MG63 (cell line): ENCODE results near the gene HNRNPF. TPM values are rescaled to one million over a fixed set of nuclear protein-coding genes. Genes with fewer than 3 reads are reported as not detected.

Source experiments
- total RNA-seq: library from RNA; depleted of rRNA; stranded (reverse); fragments of >200 nt; shearing (Covaris generic); gene quantifications from 2 replicates; pipeline ENCODE4 v1.2.3, GENCODE V29; 2014; ENCODE audit warnings: low replicate concordance; rRNA removed

The HNRNPF gene
- total RNA-seq, 1 experiment from 2014 or later = 286 TPM

Other genes with a start within 250 kb of the HNRNPF start
- gene RASGEF1A, start 142.1 kb downstream of the HNRNPF start, total RNA-seq = 0.30 TPM in 1 of 2 replicates, not detected in the other
- not detected in 2 replicates for gene FXYD4, start 37.5 kb downstream of the HNRNPF start, total RNA-seq
- 1.3 and 5.4 TPM in 2 replicates for gene ZNF487, start 27.9 kb upstream of the HNRNPF start, total RNA-seq
- 9.2 and 11.0 TPM in 2 replicates for gene ZNF239, start 165.4 kb upstream of the HNRNPF start, total RNA-seq
- 1.9 and 5.5 TPM in 2 replicates for gene ZNF485, start 197.3 kb upstream of the HNRNPF start, total RNA-seq
- gene ZNF32, start 239.7 kb upstream of the HNRNPF start, total RNA-seq = 70.6 and 72.7 TPM in 2 replicates